Measurements from ENCODE around the gene CFI. TPM values are rescaled to one million over a fixed set of nuclear protein-coding genes. Genes with fewer than 3 reads are reported as not detected.
A peak's percentile ranks its signal among the peaks of the same experiment; 100 is the strongest.

CFI gene
- total and polyA plus RNA-seq, 2 donors (not counting 1 experiment from before 2014, with no cell fraction given), result not detected

DNA sequence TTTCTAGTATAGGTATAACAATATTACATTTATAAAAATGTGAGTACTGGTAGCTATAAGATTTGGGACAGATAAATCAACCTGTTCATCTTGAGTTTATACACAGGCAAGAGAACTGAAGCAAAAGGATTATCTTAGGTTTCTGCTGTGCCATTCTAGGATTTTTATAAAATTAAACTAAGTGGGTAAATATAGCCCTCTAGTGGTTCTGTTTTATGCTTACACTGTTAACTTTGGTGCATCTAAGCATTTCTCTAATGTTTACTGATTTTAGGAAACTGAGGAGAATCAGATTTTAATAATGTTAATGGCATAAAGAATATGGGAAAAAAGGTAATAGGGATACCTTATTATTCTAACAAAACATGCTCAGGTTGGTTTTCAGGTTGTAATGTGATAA is 24.9 kb upstream of the CFI start:
- no peaks in the 10 kb centered on the region for H4K20me1 ChIP-seq (ENCODE audit: control insufficient read depth, insufficient read depth, low read length, poor library complexity, severe bottlenecking)
- H3K9me3 ChIP-seq (ENCODE audit: control extremely low read depth in 1 of 3, control insufficient read depth in 2 of 3, insufficient read depth in 1 of 3, low read length in 2 of 3), result no peaks in the 10 kb centered on the region
- no peak overlapping the region for H3K4me3 ChIP-seq (ENCODE audit: control extremely low read depth in 1 of 5, extremely low read depth in 1 of 5, insufficient read depth in 1 of 5, low read depth in 2 of 5, low read length in 4 of 5)
- H3K27ac ChIP-seq (ENCODE audit: low read length in 2 of 2), result no peak overlapping the region
- CTCF ChIA-PET, result interaction anchor here (0.7 to 4.8 kb wide), 8 partner anchors 11 to 1254 kb away, joined by 3 to 28 read pairs (median 4); partner anchors contain the start of genes GAR1 and SEC24B
- Mint-ChIP-seq H3K27me3 (no peaks in the 10 kb centered on the region), H3K27ac (no peak overlapping the region), H3K9me3 (ENCODE audit: insufficient read depth) (no peaks in the 10 kb centered on the region), H3K4me1 (no peaks in the 10 kb centered on the region), H3K4me3 (no peak overlapping the region)
- H3K4me2 ChIP-seq (replicated peaks; ENCODE audit: low read depth, low read length, poor library complexity, severe bottlenecking), result no peak overlapping the region
- H3K27me3 ChIP-seq (replicated peaks in 1 of 4; ENCODE audit: control extremely low read depth in 1 of 4, control insufficient read depth in 3 of 4, insufficient read depth in 4 of 4, low read length in 3 of 4), result no peaks in the 10 kb centered on the region
- no peaks in the 10 kb centered on the region for H3K4me1 ChIP-seq (ENCODE audit: control insufficient read depth in 2 of 2, insufficient read depth in 2 of 2, low read length in 2 of 2)
- H2AFZ ChIP-seq (ENCODE audit: insufficient read depth, low read depth, low read length, poor library complexity, severe bottlenecking), result no peak overlapping the region
- ATAC-seq (ENCODE audit: low read depth) (peak; percentile 24), DNase-seq (peak; percentile 30)
- H3K9ac ChIP-seq (ENCODE audit: low read length), result no peak overlapping the region
- no peaks in the 10 kb centered on the region for H3K79me2 ChIP-seq (ENCODE audit: control insufficient read depth, insufficient read depth, low read length)
- TF ChIP-seq EZH2 (IDR thresholded peaks at IDR 0.05; ENCODE audit: borderline replicate concordance, insufficient read depth, low read depth, low read length, poor library complexity, severe bottlenecking), result no peak
- TF ChIP-seq, protein P1, sequence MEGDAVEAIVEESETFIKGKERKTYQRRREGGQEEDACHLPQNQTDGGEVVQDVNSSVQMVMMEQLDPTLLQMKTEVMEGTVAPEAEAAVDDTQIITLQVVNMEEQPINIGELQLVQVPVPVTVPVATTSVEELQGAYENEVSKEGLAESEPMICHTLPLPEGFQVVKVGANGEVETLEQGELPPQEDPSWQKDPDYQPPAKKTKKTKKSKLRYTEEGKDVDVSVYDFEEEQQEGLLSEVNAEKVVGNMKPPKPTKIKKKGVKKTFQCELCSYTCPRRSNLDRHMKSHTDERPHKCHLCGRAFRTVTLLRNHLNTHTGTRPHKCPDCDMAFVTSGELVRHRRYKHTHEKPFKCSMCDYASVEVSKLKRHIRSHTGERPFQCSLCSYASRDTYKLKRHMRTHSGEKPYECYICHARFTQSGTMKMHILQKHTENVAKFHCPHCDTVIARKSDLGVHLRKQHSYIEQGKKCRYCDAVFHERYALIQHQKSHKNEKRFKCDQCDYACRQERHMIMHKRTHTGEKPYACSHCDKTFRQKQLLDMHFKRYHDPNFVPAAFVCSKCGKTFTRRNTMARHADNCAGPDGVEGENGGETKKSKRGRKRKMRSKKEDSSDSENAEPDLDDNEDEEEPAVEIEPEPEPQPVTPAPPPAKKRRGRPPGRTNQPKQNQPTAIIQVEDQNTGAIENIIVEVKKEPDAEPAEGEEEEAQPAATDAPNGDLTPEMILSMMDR (IDR thresholded peaks at IDR 0.05), result peak; percentile 76
- POLR2A ChIA-PET, result no interaction called here
- peaks cover 0 to 29% of the 10 kb centered on the region in 2 experiments for H3K36me3 ChIP-seq (replicated peaks in 1 of 2; ENCODE audit: control extremely low read depth in 1 of 2, control insufficient read depth in 1 of 2, extremely low read depth in 1 of 2, insufficient read depth in 2 of 2, low read length in 1 of 2)
- intact Hi-C loops (cut with micrococcal nuclease), result loop anchor here (1.0 kb wide), 2 partner anchors 11 to 123 kb away; partner anchors contain the start of genes CASP6 and GAR1

DNA sequence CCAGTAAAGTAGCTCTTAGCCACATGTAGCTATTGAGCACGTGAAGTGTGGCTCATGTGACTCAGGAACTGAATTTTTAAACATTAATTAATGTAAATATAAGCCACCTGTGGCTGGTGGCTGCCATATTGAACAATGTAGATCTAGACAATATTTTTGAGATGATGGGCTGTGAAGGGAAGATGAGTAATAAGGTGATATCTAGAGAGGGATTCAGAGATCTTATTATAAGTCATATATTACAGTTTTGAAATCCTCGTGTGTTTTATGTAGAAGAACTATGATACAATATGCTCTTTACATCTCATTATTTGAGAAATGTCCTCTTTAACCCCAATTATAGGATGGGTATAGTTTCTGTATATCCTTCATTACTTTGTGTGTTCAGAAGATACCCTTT is 19.4 kb upstream of the CFI start:
- Histone ChIP-seq H3K9me3 (ENCODE audit: control extremely low read depth in 1 of 3, control insufficient read depth in 2 of 3, insufficient read depth in 1 of 3, low read length in 2 of 3) (no peaks in the 10 kb centered on the region), H2AFZ (ENCODE audit: insufficient read depth, low read depth, low read length, poor library complexity, severe bottlenecking) (no peak overlapping the region), H3K79me2 (ENCODE audit: control insufficient read depth, insufficient read depth, low read length) (peaks cover 22% of the 10 kb centered on the region), H4K20me1 (ENCODE audit: control insufficient read depth, insufficient read depth, low read length, poor library complexity, severe bottlenecking) (no peaks in the 10 kb centered on the region), H3K4me1 (ENCODE audit: control insufficient read depth in 2 of 2, insufficient read depth in 2 of 2, low read length in 2 of 2) (peaks cover 5 to 9% of the 10 kb centered on the region in 2 donors), H3K4me2 (replicated peaks; ENCODE audit: low read depth, low read length, poor library complexity, severe bottlenecking) (no peak overlapping the region), H3K36me3 (replicated peaks in 1 of 2; ENCODE audit: control extremely low read depth in 1 of 2, control insufficient read depth in 1 of 2, extremely low read depth in 1 of 2, insufficient read depth in 2 of 2, low read length in 1 of 2) (peaks cover 0 to 44% of the 10 kb centered on the region in 2 experiments), H3K4me3 (ENCODE audit: control extremely low read depth in 1 of 5, extremely low read depth in 1 of 5, insufficient read depth in 1 of 5, low read depth in 2 of 5, low read length in 4 of 5) (no peak overlapping the region), H3K27me3 (replicated peaks in 1 of 4; ENCODE audit: control extremely low read depth in 1 of 4, control insufficient read depth in 3 of 4, insufficient read depth in 4 of 4, low read length in 3 of 4) (no peaks in the 10 kb centered on the region), H3K27ac (ENCODE audit: low read length in 2 of 2) (no peak overlapping the region), H3K9ac (ENCODE audit: low read length) (no peak overlapping the region)
- Mint-ChIP-seq H3K4me1 (peaks cover 15% of the 10 kb centered on the region), H3K27me3 (no peaks in the 10 kb centered on the region), H3K4me3 (no peak overlapping the region), H3K9me3 (ENCODE audit: insufficient read depth) (no peaks in the 10 kb centered on the region), H3K27ac (no peak overlapping the region)
- POLR2A ChIA-PET, result no interaction called here
- no peak for ATAC-seq (ENCODE audit: low read depth)
- CTCF ChIA-PET, result no interaction called here
- no CpG with 5 or more reads among the region's 2 CpGs for WGBS (ENCODE audit: insufficient coverage)
- intact Hi-C loops (cut with micrococcal nuclease), result no loop called here
- no peak for DNase-seq
- no peak for TF ChIP-seq EZH2 (IDR thresholded peaks at IDR 0.05; ENCODE audit: borderline replicate concordance, insufficient read depth, low read depth, low read length, poor library complexity, severe bottlenecking)
- TF ChIP-seq, protein P1 (IDR thresholded peaks at IDR 0.05), result no peak
